ENCODE measurements around the gene OSBPL3.

DNA sequence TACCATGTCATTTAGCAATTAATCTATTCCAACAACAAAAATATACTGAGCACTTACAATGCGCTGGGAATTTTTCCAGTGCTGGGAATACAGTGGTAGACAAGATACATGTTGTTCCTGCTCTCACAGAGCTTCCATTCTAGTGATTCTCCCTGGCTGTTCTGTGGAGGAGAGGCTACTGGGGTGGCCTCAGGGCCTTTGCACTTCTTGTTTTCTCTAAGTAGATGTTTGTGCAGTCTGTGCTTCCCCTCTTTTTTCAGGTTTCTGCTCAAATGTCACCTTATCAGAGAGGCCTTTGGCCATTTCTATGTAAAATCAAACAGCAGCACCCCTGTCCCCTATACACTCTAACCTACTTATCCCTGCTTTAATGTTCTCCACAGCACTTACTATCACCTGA is 24.7 kb downstream of the OSBPL3 start:
- TF ChIP-seq, protein P1, sequence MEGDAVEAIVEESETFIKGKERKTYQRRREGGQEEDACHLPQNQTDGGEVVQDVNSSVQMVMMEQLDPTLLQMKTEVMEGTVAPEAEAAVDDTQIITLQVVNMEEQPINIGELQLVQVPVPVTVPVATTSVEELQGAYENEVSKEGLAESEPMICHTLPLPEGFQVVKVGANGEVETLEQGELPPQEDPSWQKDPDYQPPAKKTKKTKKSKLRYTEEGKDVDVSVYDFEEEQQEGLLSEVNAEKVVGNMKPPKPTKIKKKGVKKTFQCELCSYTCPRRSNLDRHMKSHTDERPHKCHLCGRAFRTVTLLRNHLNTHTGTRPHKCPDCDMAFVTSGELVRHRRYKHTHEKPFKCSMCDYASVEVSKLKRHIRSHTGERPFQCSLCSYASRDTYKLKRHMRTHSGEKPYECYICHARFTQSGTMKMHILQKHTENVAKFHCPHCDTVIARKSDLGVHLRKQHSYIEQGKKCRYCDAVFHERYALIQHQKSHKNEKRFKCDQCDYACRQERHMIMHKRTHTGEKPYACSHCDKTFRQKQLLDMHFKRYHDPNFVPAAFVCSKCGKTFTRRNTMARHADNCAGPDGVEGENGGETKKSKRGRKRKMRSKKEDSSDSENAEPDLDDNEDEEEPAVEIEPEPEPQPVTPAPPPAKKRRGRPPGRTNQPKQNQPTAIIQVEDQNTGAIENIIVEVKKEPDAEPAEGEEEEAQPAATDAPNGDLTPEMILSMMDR (conservative IDR thresholded peaks at IDR 0.05; ENCODE audit: low read depth, low read length): no peak
- no peak for TF ChIP-seq EZH2 (IDR thresholded peaks at IDR 0.05; ENCODE audit: low read length, unreplicated experiment)
- no peak for TF ChIP-seq EZH2phosphoT487 (IDR thresholded peaks at IDR 0.05; ENCODE audit: borderline replicate concordance, low read length)
